Neural crest cell (in vitro differentiated cells): Measurements from ENCODE around the gene ZNF276. TPM values are rescaled to one million over a fixed set of nuclear protein-coding genes. Genes with fewer than 3 reads are reported as not detected.
"Not testable (repeated sequence)": the region's sequence is repeated elsewhere in the genome, so short reads cannot be mapped to it uniquely, and the experiment has no call there.

ENCODE experiments used
- DNase-seq: peaks from one replicate; pipeline ENCODE4 v3.0.0; 2021; ENCODE audit warnings: low read depth, mixed read lengths, low spot score
- H3K27ac Mint-ChIP-seq: one replicate; pipeline ENCODE4 v1.8.0; 2021; ENCODE audit warnings: mild to moderate bottlenecking, mixed read lengths; ENCODE audit not compliant: unreplicated experiment
- H3K27me3 Mint-ChIP-seq: 2 replicates; pipeline ENCODE4 v1.8.0; 2021; ENCODE audit warnings: low read depth, mild to moderate bottlenecking, mixed read lengths
- H3K36me3 Mint-ChIP-seq: 2 replicates; pipeline ENCODE4 v1.8.0; 2021; ENCODE audit warnings: low read depth, mild to moderate bottlenecking, mixed read lengths
- H3K4me1 Mint-ChIP-seq: 2 replicates; pipeline ENCODE4 v1.8.0; 2021; ENCODE audit warnings: mixed read lengths
- H3K4me3 Mint-ChIP-seq: one replicate; pipeline ENCODE4 v1.8.0; 2021; ENCODE audit warnings: mild to moderate bottlenecking, mixed read lengths
- H3K9me3 Mint-ChIP-seq: 2 replicates; pipeline ENCODE4 v1.8.0; 2021; ENCODE audit warnings: mixed read lengths
- CTCF ChIP-seq: fragments of 200-600 bp; sonication (generic); conservative IDR thresholded peaks from 2 replicates; pipeline ENCODE4 v1.5.0; 2021; ENCODE audit warnings: antibody characterized with exemption, mild to moderate bottlenecking
- total RNA-seq: library from RNA; stranded (reverse); gene quantifications from 2 replicates; pipeline ENCODE4 v1.2.1, GENCODE V29; 2021

The ZNF276 gene
- total RNA-seq, 1 donor from 2014 or later: 32.9 TPM

DNA sequence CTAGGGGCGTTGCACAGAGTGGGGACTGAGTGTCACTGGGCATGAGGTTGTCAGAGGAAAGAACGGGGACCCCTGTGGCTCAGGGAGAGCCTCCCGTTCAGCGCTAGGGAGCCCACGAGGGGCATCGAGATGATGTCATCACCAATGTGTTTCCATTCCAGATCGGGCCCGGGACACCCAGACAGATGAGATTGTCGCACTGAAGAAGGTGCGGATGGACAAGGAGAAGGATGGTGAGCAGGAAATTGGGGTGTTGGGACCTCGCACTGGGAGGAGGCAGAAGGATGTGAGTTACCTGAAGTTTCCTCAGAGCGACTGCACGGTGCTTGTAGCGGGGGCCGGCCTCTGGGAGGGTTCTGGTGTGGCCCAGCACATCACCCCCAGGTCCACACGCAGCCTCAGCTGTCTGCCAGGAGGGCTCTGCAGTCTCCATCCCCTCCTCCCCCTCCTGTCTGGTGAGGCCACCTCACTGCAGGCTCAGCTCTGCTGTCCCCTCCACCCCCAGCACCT is 30.9 kb upstream of the ZNF276 start:
- TF ChIP-seq CTCF: no peak
- Mint-ChIP-seq H3K4me1 (peaks cover 11% of the 10 kb centered on the region), H3K9me3 (peaks cover 4% of the 10 kb centered on the region), H3K27me3 (peaks cover 3% of the 10 kb centered on the region), H3K36me3 (peaks cover 19% of the 10 kb centered on the region), H3K4me3 (peak overlapping the region; percentile 67), H3K27ac (no peak overlapping the region)
- DNase-seq: no peak

GRCh38 chr16:89691231-89691985 is 29.9 kb upstream of the ZNF276 start:
- no peaks in the 10 kb centered on the region for H3K9me3 Mint-ChIP-seq
- H3K36me3 Mint-ChIP-seq: peaks cover 12% of the 10 kb centered on the region
- DNase-seq: no peak
- H3K4me1 Mint-ChIP-seq: peaks cover 10% of the 10 kb centered on the region
- peaks cover 2% of the 10 kb centered on the region for H3K27me3 Mint-ChIP-seq
- TF ChIP-seq CTCF: no peak
- H3K4me3 Mint-ChIP-seq: peak overlapping the region; percentile 47
- H3K27ac Mint-ChIP-seq: no peak overlapping the region

DNA sequence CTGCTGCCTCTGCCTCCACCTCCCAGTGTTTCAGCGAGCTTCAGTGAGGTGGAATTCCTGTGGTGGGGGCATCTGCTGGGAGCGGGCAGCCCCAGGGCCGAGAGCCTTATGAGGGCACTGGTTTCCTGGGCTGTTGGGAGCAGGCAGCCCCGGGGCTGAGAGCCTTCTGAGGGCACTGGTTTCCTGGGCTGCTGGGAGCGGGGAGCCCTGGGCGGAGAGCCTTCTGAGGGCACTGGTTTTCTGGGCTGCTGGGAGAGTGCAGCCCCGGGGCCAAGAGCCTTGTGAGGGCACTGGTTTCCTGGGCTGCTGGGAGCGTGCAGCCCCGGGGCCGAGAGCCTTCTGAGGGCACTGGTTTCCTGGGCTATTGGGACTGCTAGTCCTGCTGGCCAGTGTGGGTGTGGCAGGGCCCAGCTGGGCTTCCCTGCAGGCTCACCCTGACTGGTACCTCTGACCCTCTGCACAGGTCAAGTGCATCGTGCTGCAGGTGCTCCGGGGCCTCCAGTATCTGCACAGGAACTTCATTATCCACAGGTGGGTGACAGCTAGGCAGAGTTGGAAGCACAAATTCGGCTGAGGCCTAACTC is 29.3 kb upstream of the ZNF276 start:
- Mint-ChIP-seq H3K9me3 (no peaks in the 10 kb centered on the region), H3K27me3 (no peaks in the 10 kb centered on the region), H3K36me3 (peaks cover 11% of the 10 kb centered on the region), H3K4me1 (peaks cover 8% of the 10 kb centered on the region), H3K27ac (no peak overlapping the region), H3K4me3 (peak overlapping the region; percentile 38)
- no peak for DNase-seq
- no peak for TF ChIP-seq CTCF

- H3K27ac Mint-ChIP-seq: no peak overlapping the region
- peak overlapping the region; percentile 57 for H3K4me3 Mint-ChIP-seq
- H3K36me3 Mint-ChIP-seq: peaks cover 4% of the 10 kb centered on the region
- no peak for DNase-seq
- no peaks in the 10 kb centered on the region for H3K9me3 Mint-ChIP-seq
- H3K4me1 Mint-ChIP-seq: no peaks in the 10 kb centered on the region
- H3K27me3 Mint-ChIP-seq: no peaks in the 10 kb centered on the region
- TF ChIP-seq CTCF: no peak
These were observed 28.0 kb upstream of the ZNF276 start for GRCh38 chr16:89693289-89693731.

DNA sequence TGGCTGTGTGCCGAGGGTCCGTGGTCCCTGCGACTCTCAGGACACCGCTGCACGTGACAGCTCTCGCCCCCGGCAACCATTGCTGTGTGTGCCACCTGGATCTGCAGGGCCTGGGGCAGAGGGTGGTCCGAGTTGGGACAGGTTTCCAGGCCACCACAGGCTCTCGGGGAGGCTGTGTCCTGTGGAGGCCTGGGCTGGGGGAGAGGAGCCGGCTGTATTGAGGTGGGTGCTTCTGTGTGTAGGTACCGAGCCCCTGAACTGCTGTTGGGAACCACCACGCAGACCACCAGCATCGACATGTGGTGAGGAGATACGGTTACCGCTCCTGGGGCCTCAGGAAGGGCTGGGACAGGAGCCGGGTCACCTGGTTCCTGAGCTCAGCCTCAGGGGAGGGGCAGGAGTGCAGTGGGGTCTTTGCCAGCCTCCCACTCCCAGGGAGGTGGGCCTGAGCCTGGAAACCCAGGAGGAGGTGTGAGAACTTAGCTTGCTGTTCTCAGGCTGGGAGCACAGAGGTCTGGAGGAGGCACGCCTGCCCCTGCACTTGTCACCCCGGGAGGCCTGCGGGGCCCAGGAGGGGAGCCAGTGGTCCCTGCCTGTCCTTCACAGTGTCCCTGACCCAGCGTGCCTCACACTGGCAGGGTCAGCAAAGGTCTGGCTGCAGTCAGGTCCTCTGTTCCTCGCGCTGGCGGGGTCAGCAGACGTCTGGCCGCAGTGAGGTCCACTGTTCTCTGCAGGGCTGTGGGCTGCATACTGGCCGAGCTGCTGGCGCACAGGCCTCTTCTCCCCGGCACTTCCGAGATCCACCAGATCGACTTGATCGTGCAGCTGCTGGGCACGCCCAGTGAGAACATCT is 27.2 kb upstream of the ZNF276 start:
- Mint-ChIP-seq H3K36me3 (peaks cover 6% of the 10 kb centered on the region), H3K4me1 (peaks cover 3% of the 10 kb centered on the region), H3K27ac (no peak overlapping the region), H3K4me3 (peak overlapping the region; percentile 57), H3K27me3 (no peaks in the 10 kb centered on the region), H3K9me3 (no peaks in the 10 kb centered on the region)
- no peak for DNase-seq
- no peak for TF ChIP-seq CTCF

DNA sequence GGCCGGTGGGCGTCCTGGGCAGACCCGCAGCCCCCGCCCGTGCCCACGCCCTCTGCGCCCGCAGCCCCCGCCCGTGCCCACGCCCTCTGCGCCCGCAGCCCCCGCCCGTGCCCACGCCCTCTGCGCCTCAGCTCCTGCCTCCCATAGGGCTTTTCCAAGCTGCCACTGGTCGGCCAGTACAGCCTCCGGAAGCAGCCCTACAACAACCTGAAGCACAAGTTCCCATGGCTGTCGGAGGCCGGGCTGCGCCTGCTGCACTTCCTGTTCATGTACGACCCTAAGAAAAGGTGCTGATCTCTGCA is 26.6 kb upstream of the ZNF276 start:
- Mint-ChIP-seq H3K27ac (peak overlapping the region; percentile 35), H3K4me3 (peak overlapping the region; percentile 72)
- not testable (repeated sequence) for H3K4me1 Mint-ChIP-seq, DNase-seq, H3K27me3 Mint-ChIP-seq, H3K9me3 Mint-ChIP-seq, H3K36me3 Mint-ChIP-seq
